Measurements from ENCODE around the gene DOP1A.

DNA sequence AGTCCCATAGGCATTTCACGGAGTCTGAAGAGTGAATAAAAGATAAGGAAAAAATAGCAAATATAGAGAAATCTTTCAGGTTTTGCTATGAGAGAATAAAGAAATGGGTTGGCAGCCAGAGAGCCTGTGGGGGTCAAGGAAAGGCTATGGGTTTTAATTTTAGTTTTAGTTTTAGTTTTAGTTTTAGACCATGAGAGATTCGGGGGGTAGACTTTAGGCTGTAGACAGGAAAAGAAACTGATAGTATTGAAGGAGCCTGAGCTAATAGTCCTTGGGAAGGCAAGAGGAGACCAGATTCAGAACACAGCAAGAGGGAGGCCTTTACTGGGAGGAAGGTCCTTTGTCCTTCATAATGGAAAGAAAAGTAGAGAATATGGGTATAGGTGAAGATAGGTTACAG is 19.3 kb downstream of the DOP1A start:
- no peak for TF ChIP-seq SP1 (IDR thresholded peaks at IDR 0.05)
- no peak for TF ChIP-seq NFRKB (IDR thresholded peaks at IDR 0.05)
- no peak for TF ChIP-seq FOXA1 (IDR thresholded peaks at IDR 0.05)
- no peak for TF ChIP-seq SUZ12 (IDR thresholded peaks at IDR 0.05)
- no peak for TF ChIP-seq HDGF (IDR thresholded peaks at IDR 0.05; ENCODE audit: borderline replicate concordance)
- no peak for TF ChIP-seq BHLHE40 (IDR thresholded peaks at IDR 0.05; ENCODE audit: borderline replicate concordance)
- TF ChIP-seq FOXM1 (IDR thresholded peaks at IDR 0.05; ENCODE audit: borderline replicate concordance), result no peak
- TF ChIP-seq PKNOX1 (IDR thresholded peaks at IDR 0.05), result no peak
- no peak for TF ChIP-seq FOXK2 (IDR thresholded peaks at IDR 0.05)
